ENCODE results near the gene ATOSA.

ATOSA gene

DNA sequence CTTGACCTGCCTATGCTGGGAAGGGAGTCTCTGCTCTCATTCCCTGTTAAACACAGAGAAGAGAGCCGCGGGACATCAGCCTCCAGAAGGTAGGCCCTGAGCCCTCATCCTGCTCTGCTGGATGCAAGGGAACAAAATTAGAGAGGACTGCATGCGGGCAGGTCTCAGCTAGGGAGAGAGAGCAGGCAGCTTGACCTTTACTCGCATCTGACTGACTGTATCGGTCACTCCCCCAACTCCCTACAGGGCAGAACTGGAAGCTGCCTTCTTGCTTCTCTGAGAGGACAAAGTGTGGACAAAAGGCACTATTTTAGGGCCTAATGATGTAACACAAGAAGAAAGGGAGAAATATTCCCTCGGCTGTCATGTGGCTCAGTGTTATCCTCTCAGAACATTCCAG lies 38.7 kb upstream of the ATOSA start:
- H3K4me3 ChIP-seq (ENCODE audit: low read depth, low read length): no peak overlapping the region
- in situ Hi-C loops (cut with HindIII; ENCODE audit: low sequenced_read_pairs): no loop called here
- DNase-seq (ENCODE audit: low read depth): no peak
- TF ChIP-seq, protein P1, sequence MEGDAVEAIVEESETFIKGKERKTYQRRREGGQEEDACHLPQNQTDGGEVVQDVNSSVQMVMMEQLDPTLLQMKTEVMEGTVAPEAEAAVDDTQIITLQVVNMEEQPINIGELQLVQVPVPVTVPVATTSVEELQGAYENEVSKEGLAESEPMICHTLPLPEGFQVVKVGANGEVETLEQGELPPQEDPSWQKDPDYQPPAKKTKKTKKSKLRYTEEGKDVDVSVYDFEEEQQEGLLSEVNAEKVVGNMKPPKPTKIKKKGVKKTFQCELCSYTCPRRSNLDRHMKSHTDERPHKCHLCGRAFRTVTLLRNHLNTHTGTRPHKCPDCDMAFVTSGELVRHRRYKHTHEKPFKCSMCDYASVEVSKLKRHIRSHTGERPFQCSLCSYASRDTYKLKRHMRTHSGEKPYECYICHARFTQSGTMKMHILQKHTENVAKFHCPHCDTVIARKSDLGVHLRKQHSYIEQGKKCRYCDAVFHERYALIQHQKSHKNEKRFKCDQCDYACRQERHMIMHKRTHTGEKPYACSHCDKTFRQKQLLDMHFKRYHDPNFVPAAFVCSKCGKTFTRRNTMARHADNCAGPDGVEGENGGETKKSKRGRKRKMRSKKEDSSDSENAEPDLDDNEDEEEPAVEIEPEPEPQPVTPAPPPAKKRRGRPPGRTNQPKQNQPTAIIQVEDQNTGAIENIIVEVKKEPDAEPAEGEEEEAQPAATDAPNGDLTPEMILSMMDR (IDR thresholded peaks at IDR 0.05; ENCODE audit: low read depth, low read length, missing control alignments): no peak

DNA sequence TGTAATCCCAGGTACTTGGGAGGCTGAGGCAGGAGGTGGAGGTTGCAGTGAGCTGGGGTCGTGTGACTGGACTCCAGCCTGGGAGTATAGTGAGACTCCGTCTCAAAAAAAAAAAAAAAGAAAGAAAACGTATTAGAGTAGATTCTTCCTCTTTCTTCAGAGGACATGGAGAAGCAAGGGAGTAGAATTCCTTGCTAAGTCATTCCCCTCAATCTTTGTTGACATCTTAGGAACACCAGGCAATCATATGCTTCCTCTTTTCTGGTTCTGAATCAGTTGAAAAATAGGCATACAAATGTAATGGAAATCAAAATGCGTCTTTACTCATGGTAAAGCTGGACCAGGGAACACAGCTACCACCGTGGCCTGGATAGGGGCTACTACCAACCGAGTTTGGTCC lies 38.3 kb upstream of the ATOSA start:
- no peak for DNase-seq (ENCODE audit: low read depth)
- no peak overlapping the region for H3K4me3 ChIP-seq (ENCODE audit: low read depth, low read length)
- TF ChIP-seq, protein P1 (IDR thresholded peaks at IDR 0.05; ENCODE audit: low read depth, low read length, missing control alignments): no peak
- in situ Hi-C loops (cut with HindIII; ENCODE audit: low sequenced_read_pairs): no loop called here

DNA sequence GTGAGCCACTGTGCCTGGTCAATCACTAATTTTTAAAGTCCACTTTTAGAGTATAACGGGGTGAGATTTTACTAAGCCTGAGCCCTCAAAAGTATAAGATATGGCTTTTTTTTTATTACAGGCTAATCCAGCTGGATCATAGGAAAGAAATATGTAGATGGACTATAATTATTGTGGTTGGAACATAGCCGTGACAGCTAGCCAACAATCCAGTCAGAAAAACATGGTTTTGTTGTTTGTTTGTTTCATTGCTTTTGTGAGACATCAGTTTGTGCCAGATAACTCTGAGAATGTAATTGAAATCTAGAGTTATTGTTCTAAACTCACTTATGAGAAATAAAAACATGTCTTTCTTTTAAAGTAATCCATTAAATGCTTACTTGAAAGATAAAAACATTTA lies 37.3 kb upstream of the ATOSA start:
- in situ Hi-C loops (cut with HindIII; ENCODE audit: low sequenced_read_pairs): no loop called here
- H3K4me3 ChIP-seq (ENCODE audit: low read depth, low read length): no peak overlapping the region
- TF ChIP-seq, protein P1 (IDR thresholded peaks at IDR 0.05; ENCODE audit: low read depth, low read length, missing control alignments): no peak
- DNase-seq (ENCODE audit: low read depth): no peak

DNA sequence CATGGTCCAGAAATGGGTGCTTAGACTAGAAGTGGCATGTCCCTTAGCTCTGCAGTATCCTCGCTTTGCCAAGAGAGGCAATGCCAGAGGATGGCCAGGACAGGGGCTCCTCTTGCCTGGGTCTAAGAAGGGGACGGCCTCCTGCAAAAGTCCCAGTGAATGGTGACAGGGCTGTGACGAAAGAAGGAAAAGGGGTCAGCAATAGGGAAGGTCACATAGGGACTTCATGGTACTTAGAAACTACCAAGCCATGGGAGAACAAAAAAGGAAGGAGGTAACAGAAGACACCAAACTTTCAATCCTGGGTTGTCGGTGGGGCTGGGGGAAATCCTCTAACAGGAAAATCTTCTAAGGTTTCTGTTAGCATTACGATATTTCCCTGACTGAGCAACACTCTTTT lies 36.2 kb upstream of the ATOSA start:
- TF ChIP-seq, protein P1 (IDR thresholded peaks at IDR 0.05; ENCODE audit: low read depth, low read length, missing control alignments): no peak
- DNase-seq (ENCODE audit: low read depth): no peak
- H3K4me3 ChIP-seq (ENCODE audit: low read depth, low read length): no peak overlapping the region
- in situ Hi-C loops (cut with HindIII; ENCODE audit: low sequenced_read_pairs): no loop called here

DNA sequence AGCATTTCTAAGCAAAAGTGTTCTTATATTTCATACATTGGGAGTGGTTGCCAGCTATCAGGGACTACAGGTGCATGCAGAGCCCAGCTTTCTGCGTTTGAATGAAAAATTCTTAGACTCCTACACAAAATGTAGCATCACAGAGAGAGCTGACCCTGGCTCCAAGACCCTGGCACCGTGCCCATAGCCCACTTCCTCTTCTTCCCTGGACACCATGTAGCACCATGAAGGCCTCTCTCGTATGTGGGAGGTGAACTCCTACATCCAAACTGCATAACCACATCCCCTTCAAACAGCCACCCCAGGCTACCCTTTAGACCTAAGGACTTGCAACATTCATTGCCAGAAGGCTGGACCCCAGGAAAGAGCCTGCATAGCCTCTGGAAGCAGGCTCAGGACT lies 35.8 kb upstream of the ATOSA start:
- no peak overlapping the region for H3K4me3 ChIP-seq (ENCODE audit: low read depth, low read length)
- in situ Hi-C loops (cut with HindIII; ENCODE audit: low sequenced_read_pairs): no loop called here
- DNase-seq (ENCODE audit: low read depth): no peak
- TF ChIP-seq, protein P1 (IDR thresholded peaks at IDR 0.05; ENCODE audit: low read depth, low read length, missing control alignments): no peak

DNA sequence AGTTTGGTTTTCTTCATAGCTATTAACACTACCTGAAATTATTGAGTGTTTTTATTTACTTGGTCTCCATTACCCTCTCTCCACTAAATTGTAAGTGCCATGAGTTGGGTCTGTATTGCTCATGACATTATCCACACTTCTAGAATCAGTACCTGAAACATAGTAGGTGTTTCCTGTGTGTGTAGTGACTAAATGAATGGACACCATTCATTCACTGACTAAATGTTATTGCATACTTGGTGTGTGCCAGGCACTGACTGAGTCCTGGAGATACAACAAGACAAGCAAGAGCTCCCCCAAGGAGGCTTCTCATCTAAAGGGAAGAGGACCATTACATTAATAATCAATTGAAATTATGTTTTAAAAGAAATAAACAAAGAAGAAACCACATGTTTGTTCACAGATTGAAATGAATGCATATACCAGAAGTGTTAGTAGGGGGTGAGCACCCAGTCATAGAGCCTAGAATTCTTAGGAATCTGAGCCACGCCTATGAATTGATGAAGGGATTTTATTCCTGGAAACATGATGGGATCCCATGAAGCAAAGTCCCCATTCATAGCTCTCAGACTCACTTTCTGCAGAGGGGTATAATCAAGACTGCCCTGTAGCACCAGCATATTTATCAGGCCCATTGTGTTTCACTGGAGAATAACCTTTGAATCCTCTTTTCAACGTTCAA lies 31.7 kb upstream of the ATOSA start:
- in situ Hi-C loops (cut with HindIII; ENCODE audit: low sequenced_read_pairs): no loop called here
- DNase-seq (ENCODE audit: low read depth): no peak
- TF ChIP-seq, protein P1 (IDR thresholded peaks at IDR 0.05; ENCODE audit: low read depth, low read length, missing control alignments): no peak
- H3K4me3 ChIP-seq (ENCODE audit: low read depth, low read length): no peak overlapping the region
